NCI-H146 (cell line): ENCODE data around the gene ABHD17C.
"Not testable (repeated sequence)": the region's sequence is repeated elsewhere in the genome, so short reads cannot be mapped to it uniquely, and the experiment has no call there.

Experiments
- DNase-seq: peaks from one replicate; lab custom pipeline; 2025; lab: John Stamatoyannopoulos, UW

ABHD17C gene

DNA sequence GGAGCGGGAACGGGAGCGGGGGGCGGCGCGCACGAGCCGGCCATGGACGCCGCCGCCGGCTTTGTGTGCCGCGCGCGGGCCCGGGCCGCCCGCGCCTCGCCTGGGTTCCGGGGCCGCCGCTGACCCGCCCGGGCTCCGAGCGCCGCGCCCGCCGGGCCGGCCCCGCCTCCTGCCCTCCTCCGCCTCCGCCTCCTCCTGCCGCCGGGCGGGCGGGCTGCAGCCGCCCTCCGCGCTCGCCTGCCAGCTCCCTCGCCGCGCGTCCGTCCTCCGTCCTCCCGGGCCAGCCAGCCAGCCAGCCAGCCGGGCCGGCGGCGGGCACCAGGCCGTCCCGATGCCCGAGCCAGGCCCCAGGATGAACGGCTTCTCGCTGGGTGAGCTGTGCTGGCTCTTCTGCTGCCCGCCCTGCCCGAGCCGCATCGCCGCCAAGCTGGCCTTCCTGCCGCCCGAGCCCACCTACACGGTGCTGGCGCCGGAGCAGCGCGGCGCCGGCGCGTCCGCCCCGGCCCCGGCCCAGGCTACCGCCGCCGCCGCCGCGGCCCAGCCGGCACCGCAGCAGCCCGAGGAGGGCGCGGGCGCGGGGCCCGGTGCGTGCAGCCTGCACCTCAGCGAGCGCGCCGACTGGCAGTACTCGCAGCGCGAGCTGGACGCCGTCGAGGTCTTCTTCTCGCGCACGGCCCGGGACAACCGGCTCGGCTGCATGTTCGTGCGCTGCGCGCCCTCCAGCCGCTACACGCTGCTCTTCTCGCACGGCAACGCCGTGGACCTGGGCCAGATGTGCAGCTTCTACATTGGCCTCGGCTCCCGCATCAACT is at the start of gene ABHD17C:
TSS of gene ABHD17C (plus strand) at position 212 of the 812 bp plus-strand sequence. CDS start at position 332, 120 bp downstream.
- DNase-seq: peak; percentile 60

DNA sequence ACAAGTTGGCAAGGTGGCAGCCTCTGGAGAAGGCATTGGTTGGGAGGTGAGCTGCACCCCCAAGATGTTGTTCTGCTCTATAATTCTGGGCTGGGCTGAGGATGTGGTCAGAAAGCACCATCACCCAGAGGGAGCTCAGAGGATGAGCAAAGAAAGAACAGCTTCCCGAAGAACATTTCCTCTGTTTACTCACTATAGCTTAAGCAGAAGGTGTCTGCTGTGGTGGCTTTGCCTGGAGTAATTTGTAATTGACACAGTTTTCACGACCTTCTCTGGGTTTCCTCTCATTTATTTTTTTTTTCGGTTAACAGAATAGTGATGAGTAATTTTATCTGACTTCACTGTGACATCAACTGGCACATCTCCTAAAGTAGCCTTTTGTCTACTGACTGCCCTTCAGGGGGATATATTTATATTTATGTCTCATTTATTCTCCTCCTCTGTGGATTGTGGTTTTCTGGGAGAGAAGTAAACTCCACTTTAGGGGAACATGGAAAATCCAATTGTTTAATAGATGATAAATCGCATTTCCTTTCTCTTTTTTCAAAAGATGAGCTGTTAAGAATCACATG is 49.5 kb upstream of the ABHD17C start:
- DNase-seq: no peak

DNA sequence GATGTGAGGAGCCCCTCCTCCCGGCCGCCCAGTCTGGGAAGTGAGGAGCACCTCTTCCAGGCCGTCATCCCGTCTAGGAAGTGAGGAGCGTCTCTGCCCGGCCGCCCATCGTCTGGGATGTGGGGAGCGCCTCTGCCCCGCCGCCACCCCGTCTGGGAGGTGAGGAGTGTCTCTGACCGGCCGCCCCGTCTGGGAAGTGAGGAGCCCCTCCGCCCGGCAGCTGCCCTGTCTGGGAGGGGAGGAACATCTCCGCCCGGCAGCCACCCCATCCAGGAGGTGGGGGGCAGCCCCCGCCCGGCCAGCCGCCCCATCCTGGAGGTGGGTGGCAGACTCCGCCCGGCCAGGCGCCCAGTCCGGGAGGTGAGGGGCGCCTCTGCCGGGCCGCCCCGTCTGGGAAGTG is 47.7 kb upstream of the ABHD17C start:
- DNase-seq: not testable (repeated sequence)

DNA sequence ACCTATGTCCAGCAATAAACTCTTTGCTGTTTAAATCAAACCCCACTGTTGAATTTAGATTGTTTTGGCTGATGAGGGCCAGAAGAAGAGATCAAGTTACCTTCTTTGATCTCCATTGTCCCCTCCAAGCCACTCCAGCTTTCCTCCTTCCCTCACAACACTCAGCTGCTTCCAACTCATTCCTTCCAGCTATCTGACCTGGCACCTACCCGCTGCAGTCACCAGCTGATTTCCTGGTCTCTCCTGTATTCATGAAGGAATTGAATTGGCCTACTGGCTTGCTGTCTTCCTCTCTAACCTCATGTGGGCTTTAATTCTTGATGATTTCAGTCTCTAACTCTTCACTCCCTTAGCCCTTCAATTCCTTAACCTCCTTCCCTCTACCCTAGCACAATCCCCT is 40.8 kb upstream of the ABHD17C start:
- DNase-seq: no peak

DNA sequence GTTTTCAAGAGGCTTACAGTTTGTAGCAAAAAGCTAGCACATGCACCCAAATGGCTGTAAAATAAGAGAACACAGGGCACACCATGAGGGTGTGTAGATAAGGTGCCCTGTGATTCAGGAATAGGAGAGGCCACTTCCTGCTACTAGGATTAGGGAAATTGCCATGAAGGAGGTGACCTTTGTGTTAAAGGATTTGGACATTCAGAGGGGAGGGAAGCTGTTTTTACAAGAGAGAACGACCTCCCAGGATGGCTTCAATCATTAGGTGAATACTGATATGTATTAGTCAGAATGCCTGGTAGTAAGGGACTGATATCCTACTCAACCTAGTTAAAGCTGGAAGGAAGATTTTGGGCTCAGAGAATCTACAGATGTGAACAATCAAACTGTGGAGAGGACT is 35.7 kb upstream of the ABHD17C start:
- no peak for DNase-seq

DNA sequence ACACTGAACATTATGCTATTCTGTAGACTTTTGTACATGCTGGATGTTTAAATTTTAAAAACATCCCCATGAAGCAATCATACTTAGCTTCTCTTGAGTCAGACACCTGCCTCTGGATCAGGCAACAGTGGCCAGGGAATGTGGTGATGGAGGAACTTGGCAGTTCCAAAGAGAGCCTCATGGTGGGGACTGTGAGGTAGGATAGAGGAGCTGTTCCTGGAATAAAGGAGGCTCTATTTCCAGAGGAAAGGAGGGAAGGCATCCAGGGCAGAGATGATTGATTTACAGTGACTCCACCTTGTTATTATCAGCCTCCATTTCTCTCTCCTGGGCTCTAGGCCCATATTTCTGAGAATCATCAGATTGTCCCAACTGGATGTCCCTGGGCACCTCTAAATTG is 35.0 kb upstream of the ABHD17C start:
- DNase-seq: peak; percentile 58

DNA sequence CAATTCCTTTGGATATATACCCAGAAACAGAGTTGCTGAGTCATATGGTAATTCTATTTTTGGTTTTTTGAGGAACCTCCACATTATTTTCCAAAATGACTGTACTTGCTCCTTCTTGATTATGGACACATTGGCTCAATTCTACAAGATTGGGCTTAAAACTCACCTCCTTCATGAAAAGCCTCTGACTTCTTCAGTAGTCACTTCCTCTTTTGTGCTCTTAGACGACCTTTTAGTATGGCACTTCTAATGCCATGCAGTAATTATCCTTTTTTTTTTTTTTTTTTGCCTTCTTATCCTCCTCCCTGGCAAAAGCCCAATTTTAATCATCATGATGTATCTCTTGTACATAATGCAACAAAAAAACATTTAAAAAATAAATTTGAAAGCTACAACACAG is 33.0 kb upstream of the ABHD17C start:
- no peak for DNase-seq

DNA sequence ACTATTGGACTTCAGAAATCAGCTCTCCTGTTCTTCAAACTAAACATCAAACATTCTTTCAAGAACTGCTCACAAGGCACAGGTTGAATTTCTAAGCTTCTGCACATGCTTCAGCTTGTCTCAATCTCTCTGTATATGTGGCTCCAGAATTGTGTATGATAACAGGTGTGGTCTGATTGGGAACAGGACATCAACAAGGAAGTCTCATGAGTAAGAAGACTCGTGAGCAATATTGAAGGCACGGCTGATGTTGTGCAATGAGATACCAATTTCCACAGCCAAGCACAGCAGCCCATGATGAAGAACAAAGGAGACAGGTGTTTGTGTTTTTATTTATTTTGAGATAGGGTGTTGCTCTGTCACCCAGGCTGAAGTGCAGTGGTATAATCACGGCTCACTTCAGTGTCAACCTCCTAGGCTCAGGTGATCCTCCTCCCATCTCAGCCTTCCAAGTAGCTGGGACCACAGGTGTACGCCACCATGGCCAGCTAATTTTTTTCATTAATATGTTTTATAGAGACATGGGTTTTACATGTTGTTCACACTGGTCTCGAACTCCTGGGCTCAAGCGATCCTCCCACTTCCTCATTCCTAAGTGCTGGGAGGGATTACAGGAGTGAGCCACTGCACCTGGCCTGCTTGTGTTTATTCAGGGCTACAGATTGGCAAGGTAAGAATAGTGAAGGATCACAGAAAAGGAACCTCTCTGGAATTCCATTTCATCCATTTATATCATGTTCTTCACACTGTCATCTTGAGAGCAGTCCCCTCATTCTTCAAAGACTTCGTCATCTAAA is 32.2 kb upstream of the ABHD17C start:
- peak; percentile 31 for DNase-seq

DNA sequence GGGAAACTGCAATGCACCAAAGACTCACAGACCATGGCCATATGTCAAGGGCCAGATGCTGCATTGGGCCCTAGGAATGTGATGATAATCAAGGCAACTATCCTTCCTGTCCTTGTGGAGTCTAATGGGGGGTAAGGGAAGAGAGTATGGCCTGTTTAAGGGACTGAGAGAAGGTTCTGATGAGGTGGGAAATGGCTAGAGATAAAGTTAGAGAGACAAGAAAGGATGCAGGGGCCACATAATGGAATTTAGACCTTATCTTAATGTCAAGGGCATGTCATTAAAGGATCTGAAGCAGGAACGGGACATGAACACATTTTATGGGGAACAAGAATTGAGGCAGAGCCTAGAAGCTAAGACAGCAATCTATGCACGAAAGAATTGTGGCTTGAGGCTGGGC is 30.0 kb upstream of the ABHD17C start:
- no peak for DNase-seq

DNA sequence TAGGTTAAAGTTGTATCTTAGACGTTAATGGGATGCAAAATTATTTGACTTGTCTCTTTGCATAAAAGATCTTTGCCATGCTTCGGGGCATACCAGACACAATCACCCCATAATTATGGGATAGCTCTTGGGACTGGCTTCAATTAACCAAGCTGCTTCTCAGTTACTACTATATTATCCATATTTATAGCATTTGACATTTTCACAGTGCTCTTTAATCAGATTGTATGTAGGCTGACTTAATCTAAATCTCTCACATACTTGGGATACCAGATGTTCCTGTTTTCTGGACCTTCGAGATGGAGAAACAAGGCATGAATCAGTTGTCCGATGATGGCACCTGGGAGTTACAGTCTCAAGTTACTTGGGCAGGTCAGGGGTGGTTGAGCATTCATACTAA is 27.2 kb upstream of the ABHD17C start:
- DNase-seq: no peak

DNA sequence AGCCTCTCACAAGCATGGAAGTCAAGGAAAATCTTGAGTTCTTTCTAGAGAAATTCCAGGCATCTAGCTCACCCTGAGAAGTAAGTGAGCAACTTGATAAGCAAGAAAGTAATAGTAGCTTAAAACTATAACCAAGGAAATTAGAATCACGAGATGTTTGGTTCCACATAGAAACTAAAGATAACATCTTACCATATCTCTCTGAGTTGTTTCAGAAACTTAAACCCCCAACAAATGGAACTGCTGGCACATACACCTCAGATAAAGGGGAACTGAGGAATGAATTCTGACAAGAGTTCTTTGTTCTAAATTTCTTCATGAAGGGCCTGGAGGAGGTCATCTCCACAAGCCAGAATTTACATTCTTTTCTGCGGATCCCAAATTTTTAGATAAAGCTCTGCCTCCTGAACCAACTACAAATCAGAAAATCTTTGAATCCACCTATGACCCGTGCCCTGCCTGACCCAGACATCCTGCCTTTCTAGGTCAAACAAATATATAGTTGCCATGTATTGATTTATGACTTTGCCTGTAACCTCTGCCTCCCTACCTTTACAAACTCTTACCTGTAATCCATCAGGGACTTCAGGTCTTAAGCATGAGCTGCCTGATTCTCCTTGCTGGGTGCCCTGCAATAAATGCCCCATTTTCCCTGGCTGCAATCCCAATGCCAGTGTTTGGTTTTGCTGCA is 26.4 kb upstream of the ABHD17C start:
- no peak for DNase-seq

DNA sequence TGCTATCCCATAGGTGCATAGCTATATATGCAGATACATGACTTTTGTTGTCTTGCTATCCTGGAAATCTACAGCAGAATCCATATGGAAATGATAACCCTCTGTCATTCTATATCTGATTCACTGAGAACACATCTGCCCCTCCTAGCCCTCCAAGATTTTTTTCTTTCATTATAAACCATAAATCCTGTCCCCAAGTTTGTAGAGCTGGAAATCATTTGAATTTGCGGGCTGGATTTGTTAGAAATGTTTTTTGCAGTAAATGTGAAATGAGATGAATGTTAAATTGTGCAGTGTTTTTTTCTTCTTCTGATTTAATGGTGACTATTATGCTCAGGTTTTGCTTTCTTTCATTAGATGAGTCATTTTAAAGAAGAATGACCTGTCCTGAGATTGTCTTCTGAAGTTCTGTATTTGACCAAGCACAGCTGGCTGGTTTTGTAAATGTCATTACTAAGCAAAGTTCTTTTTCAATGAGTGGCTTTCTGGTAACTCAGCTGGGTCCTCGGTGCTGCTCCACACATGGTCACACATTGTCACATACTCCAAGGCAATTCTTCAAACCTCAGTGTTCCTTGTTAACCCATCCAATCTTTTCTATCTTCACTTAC is 25.3 kb upstream of the ABHD17C start:
- no peak for DNase-seq

DNA sequence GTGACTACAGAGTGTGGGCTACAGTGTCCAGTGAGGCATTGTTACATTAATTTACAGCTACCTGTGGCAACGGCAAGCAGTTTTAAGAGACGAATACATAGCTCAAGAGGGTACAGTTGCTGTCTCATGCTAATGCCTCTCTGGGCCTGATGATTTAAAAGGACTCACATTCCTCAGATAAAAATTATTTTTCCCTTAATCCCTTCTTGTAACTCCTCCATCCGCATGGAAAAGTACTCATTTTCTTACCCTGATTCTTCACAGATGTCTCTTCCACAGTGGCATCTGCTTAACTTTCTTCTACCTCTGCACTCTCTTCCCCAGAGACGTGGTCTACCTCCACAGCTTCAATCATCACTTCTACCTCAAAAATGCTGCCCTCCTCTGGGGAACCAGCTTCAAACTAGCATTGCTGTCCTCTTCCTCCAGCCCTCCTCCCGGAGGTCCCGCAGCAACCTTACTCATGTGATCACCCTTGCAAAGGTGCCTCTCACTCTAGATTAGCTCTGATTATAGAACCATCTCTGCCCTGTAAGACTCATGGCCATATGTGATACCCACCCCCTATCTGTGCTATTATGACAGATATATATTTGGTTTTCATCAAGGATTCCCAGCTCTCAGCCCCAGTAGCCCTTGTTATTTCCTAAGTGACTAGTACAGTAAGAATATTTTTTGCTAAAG is 21.4 kb upstream of the ABHD17C start:
- no peak for DNase-seq

DNA sequence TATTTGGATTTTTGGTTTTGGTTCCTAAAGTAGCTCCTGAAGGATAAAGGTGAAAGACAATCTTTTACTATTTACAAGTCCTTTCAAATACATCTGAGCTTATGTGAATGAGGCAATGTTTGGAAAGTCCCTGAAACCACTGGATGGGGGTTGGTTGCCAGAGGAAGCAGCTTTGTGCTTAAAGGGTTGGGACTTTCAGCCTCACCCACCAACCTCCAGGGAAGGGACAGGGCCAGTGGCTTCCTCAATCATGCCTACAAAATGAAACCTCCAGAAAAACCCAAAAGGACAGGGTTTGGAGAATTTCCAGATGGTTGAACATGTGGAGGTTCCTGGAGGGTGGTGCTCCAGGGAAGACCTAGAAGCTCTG is 20.9 kb upstream of the ABHD17C start:
- DNase-seq: no peak

DNA sequence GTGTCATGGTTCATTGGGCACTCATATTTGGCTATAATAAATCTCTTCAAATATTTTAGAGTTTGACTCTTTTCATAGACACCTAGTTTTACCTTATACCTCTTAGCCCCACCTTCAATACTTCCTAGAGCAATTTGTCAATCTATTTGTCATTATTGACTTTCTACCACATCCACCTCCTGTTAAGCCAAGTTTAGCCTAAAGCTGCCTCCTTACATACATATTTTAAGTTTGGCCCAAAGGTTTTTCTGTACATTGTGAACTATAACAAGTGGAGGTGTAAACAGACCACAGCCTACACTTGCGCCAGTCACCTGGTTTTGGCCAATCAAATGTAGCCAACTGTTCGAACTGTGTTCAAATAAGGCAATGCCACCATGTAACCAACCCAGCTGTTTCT is 18.1 kb upstream of the ABHD17C start:
- DNase-seq: no peak

DNA sequence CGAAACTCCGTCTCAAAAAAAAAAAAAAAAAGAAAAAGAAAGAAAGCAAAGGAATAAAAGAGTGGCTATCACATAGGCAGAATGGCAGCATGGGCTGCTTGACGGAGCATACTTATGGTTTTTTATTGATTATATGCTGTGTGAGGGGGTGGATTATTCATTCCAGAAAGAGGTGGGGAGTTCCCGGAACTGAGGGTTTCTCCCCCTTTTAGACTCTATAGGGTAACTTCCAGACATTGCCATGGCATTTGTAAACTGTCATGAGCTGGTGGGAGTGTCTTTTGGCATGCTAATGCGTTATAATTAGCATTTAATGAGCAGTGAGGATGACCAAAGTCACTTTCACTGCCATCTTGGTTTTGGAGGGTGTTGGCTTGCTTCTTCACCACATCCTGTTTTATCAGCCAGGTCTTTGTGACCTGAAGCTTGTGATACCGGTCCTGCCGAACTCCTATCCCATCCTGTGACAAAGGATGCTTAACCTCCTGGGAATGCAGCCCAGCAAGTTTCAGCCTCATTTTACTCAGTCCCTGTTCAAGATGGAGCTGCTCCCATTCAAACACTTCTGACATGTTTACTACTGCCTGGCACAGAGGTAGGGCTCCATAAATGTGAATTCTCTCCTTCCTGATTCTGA is 15.8 kb upstream of the ABHD17C start:
- DNase-seq: no peak

DNA sequence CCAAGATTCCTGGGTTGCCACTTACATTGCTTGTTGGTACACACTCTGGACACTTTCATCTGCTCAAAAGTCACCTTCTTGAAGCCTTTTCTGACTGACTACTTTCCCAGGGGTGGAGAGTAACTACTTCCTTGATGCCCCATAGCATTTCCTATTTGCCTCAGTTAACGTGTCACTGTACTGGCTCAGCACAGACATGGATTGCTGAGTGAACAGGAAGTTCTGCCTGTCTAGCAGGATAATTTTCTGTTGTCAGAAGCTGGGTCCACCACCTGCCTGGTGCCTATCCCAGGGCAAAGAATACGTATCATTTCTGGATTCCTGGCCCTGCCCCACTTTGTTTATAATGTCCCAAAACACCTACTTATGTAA is 15.3 kb upstream of the ABHD17C start:
- DNase-seq: no peak

DNA sequence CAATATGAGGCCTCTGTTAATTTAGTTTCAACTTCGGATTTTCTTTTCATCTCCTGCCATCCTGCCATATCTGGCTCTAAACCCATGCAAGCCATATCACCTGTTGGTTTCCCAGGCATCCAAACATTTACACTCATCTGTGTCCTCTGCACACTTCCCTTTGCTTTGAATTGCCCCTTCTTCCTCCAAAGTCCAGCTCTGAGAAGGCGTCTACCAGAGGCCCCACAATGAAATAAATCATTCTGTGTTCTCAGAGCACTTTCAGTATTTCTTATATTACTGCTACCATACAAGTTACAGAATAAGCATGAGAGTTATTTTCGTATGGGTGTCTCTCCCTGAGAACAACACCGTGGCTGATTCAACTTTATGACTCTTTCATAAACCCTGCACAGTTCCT is 12.9 kb upstream of the ABHD17C start:
- no peak for DNase-seq

DNA sequence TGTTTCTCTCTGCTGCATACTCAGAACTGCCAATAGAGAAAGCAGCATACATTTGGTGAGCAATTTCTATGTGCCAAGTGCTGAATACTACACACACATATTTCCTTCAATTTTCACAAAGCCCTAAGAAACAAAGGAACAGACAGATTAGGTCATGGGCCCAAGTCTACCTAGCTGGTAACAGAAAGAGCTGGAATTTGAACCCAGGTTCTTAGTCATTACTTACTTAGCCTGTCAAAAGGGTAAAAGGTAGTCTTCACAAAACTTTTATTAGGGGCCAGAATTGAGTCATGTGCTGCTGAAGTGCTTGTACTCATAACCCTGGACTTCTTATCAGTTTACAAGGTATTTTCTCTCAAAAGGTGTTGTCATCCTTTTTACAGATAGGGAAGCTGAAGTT is 10.4 kb upstream of the ABHD17C start:
- no peak for DNase-seq

DNA sequence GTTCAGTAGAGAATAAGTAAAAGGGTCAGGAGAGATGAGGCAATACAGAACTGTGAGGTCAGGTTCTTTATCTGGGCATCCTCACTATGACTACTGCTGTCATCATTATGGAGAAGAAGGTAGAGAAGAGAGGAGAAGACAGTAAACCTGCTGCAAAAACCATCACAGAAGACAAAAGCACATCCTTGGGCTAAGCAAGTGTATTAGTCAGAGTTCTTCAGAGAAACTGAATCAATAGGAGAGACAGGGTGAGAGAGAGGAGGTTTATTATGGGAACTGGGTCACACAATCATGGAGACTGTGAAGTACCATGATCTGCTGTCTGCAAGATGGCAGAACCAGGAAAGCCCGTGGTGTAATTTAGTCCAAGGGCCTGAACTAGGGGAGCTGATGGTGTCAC is 9.5 kb upstream of the ABHD17C start:
- no peak for DNase-seq

DNA sequence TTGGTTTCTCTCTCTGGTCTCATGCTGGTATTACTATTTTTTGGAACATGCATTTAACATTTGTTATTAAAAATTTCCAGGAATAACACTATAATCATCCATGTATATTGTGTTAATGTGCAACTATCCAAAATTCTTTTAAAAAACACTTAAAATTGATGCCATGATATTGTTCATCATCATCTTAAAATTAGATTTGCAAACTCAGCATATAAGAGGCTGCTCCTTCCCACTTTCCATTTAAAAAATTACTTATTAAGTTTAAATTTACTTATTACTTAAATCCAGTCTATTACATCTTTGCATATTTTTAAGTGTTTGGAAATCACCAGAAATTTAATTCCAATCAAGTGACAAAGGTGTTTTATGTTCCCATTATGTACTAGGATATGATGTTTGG is 5.8 kb upstream of the ABHD17C start:
- DNase-seq: no peak
